Posterior cingulate gyrus (tissue), 11 donors: Measurements from ENCODE around the gene PTPRN2.

Experiments used
- DNase-seq, 10 donors: peaks; one replicate each; pipeline versions ENCODE4 v3.0.0 to v3.0.0-alpha.2; 2020 to 2021; ENCODE audit warnings: mixed read lengths in 3 of 10
- intact Hi-C: fragments of 100-400 bp; cut with DNase I; formaldehyde crosslinking; loops from one replicate; pipeline ENCODE4 v1.15.1; 2023

The PTPRN2 gene

DNA sequence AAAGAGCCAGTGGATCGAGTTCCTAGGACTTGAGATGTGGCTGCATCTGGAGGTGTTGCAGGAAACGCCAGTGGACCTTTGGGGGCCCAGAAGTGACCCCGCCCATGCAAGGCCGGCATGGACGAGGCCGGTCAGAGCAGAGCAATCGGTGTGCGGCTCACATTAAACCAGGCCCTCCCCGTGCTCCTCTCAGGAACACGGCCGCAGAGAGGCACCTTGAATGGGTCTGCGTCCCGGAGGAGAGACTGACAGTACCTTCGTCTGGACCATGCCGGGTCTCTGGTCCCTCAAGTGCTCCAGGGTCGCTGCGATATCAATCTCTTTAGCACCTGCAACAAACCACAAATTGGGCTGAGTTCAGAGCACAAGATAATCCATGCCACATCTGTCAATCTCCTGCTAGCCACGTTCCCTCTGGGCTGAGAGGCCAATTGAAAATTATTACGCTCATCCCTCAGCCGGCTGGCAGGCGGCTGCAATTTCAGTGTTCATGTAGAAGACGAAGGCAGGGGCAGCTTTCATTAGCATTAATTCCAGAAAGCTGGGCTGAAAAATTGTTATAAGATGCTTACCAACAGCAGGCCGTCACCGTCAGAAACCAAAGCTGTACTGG, 1038.8 kb downstream of the PTPRN2 start:
- intact Hi-C loops: no loop called here
- DNase-seq: peak in 3 of 10 donors; percentile 42 to 71 (median 59)

DNA sequence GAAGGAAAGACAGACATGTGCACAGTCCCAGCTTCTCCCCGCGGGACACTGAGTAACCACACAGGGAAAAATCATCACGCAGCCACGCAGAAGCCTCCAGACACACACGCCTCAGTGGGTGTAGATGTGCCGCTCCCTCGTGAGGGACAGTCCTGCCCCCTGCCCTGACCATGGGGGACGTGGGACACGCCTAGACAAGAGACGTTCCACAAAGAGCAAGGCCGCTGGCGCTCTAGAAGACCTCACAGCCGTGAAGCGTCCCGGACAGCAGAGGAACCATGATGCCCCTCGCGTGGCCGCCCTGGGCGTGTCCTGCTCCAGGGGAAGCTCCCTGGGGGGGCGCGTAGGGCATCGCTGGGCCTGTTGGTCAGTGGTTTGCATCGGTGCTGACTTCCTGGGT, 1040.0 kb downstream of the PTPRN2 start:
- intact Hi-C loops: no loop called here

DNA sequence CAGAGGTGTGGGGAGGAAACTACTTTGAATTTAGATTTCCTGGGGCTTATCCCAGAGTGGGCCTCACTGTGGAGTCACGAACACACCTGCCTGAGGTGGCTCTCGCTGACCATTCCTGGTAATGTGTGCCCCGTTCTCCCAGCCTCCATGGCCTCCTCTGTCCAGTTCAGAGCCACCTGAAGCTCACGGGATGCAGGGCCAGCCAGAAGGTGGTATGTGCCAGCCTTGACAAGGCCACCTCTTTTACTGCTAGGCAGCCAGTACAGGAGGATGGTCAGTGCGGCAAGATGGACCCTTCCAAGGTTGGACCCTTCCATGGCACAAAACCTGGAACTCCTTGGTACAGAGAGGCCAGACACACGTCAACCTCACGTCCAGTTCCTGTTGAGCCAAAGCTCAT, 1040.5 kb downstream of the PTPRN2 start:
- peak in 2 of 10 donors; percentile 45 to 47 for DNase-seq
- intact Hi-C loops: no loop called here

More for the DNA sequence above, 1040.0 kb downstream of the PTPRN2 start:
- peak in 3 of 10 donors; percentile 60 to 67 (median 65) for DNase-seq

DNA sequence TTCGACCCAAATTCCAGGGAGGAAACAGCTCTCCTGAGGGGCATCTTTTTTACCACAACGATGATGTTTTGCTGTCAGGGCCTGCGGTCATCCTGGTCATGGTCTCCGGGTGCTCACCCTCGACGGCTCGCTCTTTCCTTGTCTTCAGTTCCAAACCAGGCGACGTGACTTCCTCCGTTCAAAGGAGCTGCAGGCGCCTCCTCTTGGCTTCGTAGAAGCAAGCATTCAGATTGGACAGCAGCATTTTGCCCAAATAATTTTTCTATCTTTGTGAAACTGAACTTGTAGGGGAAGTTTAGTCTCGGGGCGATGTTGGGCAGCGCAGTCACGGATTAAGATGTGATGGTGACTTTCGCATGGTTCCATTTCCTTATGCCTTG, 1042.0 kb downstream of the PTPRN2 start:
- intact Hi-C loops: no loop called here
- DNase-seq: peak in 1 of 10 donors; percentile 57

DNA sequence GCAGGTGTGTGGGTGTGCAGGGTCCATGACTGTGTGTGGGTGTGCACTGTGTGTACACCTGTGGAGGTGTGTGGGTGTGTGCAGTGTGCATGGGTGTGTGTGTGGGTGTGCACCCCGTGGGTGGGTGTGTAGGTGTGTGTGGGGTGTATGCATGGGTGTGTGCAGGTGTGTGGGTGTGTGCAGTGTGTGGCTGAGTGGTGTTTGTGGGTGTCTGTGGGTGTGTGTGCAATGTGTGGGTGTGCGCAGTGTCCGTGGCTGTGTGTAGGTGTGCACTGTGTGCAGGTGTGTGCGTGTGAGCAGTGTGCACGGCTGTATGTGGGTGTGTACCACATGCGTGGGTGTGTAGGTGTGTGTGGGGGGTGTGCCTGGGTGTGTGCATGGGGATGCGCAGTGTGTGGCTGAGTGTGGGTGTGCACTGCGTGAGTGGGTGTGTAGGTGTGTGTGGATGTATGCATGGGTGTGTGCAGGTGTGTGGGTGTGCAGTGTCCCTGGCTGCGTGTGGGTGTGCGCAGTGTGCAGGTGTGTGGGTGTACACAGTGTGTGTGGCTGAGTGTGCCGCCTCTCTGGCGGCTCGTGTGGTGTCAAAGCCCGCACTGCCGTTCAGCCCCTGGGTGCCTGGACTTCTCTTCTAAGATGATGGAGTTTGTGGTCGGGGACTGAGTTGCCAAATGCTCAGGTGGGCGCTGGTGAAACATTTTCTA, 1042.5 kb downstream of the PTPRN2 start:
- DNase-seq: peak in 2 of 10 donors; percentile 65 to 69
- intact Hi-C loops: no loop called here

DNA sequence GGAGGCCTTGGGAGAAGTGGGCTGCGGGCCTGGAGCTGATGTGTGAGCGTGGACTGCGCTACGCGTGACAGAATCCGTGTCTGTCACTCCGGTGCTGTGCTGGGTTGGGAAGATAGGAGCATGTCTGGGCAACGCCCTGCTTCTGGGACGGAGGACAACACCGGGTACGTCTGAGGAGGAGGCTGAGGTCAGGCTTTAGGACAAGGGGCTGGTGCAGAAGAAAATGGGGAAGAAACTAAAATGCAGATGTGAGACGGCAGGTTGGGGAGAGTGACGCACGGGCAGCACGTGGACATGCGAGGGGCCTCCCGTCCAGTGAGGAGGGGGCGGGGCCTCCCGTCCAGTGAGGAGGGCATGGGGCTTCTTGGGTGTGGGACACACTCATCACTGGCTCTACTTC, 1043.4 kb downstream of the PTPRN2 start:
- peak in 2 of 10 donors; percentile 45 to 75 for DNase-seq
- intact Hi-C loops: no loop called here

DNA sequence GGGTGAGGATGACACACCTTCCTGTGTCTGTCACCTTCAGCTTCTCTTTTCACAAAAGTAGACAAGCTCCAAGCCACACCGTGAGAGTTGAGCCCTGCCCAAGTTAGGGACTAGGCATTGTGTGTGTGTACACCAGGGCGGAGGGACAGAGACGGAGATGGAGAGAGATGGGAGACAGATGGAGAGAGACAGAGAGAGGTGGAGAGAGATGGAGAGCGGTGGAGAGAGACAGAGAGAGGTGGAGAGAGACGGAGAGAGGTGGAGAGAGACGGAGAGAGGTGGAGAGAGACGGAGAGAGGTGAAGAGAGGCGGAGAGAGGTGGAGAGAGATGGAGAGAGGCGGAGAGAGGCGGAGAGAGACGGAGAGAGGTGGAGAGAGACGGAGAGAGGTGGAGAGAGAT, 1043.8 kb downstream of the PTPRN2 start:
- peak in 2 of 10 donors; percentile 9 to 58 for DNase-seq
- intact Hi-C loops: no loop called here

DNA sequence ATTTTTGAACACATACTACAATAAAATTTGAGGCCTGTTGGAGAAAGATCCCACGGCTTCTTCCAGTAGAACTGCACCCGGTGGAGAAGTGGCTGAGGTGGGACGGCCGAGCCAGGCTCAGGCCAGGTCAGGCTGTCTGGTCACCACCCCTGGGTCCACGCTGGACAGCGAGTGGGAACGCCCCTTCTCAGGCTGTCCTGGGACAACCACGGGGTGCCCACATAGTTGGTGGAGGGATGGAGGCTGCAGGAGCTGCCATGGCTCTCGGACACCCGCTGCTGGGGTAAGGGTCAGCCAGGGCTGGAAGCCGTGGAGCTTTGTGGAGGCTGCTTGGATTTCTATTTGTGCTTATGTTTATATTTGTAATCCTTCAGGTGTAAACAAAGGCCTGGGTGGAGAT, 1044.3 kb downstream of the PTPRN2 start:
- intact Hi-C loops: no loop called here
- peak in 3 of 10 donors; percentile 58 to 76 (median 66) for DNase-seq

DNA sequence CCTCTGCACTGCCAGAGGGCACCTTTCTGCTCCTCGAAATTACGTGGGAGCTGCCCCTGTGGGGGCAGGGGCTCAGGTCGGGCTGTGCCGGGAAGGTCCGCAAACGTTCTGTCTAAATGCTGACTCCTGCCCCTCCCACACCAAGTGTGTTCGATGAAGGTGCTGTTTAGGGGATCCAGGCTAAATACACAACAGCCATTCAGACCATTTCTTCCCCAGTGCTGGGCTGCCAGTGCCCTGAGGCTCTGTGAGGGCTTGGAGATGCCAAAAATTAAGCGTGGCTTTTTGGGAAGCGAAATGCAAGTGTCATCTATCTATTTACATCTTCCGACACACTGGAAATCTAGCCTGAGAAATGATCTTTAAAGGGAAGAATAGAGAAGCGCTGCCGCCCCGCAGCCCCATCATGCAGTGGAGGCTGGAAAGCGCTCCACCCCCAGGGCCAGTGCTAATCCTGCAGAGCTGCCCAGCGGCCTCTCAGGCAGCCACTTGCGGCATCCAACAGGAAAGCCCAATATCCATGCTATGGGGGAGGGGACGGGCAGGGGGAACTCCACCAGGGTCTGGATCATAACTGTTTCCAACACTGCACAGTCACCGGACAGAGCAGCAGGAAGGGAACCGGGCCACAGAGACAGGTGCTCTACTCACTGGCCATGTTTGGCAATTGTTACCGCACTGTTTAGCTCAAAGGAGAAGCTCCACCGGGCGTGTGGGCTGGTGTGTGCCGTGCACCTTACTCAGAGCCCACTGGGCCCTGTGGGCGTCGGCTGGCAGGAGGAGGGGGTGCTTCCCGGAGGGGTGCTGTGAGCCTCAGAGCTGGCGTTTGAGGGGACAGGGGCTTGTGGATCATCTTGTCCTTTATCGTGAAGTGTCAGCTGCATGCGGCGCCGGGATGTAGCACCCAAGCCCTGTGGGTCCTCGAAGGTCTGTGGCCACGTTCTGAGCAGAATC, 1045.3 kb downstream of the PTPRN2 start:
- peak in 2 of 10 donors; percentile 54 to 75 for DNase-seq
- intact Hi-C loops: no loop called here

DNA sequence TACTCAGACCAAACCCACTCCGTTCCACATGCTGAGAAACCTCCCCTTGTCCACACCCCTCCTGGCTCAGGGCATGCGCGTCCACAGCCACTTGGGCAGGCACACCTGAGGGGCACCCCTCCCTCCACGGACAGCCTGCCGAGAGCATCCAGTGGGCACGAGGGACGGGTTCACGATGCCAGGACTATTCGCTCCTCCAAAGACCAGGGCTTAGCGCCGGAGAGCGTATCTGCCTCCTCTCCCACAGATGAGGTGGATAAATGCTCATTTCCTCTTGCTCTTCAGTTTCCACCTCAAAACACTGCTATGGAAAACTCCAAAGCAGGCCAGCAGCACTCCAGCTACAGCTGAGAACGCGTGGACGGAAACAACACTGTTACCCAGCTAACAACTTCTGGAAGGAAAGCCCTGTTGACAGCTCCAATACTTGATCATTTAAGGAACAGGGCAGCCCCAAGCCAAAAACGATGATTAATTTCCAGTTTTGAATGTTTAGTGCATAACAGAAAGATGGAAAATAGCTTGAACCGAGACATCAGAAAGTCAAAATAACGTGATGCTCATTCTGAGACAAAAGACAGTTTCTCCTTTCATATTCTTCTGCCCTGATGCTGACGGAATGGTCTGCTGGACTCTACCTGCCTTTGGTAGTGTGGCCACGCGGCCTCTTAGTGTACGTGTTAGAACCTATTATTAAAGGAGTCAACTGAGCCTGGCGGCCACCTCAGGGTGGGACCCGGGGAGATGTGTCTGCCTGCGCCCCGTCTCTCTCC, 1046.1 kb downstream of the PTPRN2 start:
- intact Hi-C loops: no loop called here
- peak in 3 of 10 donors; percentile 48 to 75 (median 56) for DNase-seq

DNA sequence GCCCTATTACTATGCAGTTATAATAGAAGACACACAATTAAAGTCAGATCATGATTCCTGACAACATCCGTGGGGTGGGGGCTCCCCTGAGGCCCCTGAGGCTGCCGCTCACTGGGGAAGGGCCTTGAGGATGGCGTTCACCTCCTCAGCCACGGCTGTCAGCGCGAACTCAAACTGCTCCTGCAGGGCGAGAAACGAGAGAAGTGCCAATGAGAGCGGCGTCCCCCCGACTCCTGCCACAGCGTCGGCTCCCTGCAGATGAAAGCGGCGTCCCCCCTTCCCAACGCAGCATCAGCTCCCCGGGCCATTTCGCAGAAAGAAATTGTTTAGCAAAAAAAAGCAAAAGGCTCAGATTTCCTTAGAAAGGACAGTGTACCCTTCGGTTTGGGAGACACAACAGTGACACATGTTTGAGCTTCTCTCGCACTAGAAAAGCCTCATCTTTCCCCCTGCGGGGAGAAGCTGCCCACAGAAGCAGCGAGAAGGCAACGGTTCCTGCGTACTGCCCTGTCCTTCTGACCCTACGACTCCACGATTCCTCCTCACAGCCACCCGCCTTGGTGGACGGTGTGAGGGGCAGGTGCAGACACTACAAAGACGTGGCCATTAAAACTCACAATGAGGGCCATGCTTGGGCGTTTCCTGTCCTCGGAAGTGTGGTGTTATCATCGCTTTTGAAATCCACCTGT, 1046.9 kb downstream of the PTPRN2 start:
- peak in 2 of 10 donors; percentile 47 to 63 for DNase-seq
- intact Hi-C loops: no loop called here

DNA sequence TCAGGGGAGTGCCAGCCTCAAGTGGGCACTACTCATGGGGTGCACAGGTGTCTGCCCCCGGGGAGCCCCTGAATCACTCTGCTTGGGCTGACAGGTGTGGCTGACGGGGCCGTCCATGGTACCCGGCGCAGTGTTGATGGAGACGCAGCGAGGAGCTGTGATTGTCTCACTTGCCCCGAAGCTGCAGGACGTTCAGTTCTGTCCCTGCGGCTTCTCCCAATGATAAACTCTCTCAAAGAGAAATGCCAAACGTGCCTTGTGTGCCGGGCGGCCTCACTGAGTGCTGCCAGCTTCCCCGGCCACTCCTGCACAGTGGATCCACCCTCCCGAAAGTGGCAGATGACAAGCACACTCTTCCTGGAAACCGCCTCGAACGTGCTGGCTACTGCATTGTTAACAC, 1047.6 kb downstream of the PTPRN2 start:
- DNase-seq: peak in 3 of 10 donors; percentile 40 to 66 (median 62)
- intact Hi-C loops: no loop called here

DNA sequence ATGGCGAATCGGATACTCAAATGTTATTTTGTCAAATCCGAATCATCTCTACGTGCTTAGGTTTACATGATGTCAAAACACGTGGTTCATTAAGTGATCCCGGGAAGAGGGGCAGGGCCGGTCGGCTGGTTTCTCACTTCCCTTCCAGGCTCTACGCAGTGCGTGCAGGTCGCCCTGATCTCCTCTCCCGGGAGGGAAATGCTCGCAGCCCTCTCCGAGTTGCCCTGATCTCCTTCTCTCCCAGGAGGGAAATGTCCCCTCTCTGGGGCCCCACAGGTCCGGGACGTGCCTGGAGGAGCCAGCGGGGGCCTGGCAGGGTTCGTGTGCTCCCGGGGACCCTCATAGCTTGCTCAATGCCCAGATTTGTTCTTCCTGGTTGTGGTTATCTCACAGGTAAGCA, 1048.1 kb downstream of the PTPRN2 start:
- peak in 2 of 10 donors; percentile 41 to 56 for DNase-seq
- intact Hi-C loops: no loop called here

DNA sequence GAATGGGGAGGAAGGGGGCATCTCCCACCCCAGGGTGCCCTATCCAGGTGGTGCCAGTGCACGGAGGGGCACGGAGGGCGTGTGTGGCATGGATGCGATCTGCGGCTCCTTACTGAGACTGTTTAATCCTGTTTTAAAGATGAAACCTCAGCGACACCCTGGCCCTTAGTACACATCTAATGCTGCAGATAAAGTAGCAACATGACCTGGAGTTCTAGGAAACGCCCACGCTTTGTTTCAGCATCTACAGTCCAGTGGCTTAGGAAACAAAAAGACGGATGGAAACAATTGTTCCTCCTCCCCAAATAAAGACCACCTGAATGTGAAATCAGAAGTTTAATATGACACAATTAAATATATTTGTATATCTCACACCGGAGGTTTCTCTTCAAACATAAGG, 1048.9 kb downstream of the PTPRN2 start:
- intact Hi-C loops: no loop called here
- peak in 3 of 10 donors; percentile 6 to 47 (median 44) for DNase-seq

DNA sequence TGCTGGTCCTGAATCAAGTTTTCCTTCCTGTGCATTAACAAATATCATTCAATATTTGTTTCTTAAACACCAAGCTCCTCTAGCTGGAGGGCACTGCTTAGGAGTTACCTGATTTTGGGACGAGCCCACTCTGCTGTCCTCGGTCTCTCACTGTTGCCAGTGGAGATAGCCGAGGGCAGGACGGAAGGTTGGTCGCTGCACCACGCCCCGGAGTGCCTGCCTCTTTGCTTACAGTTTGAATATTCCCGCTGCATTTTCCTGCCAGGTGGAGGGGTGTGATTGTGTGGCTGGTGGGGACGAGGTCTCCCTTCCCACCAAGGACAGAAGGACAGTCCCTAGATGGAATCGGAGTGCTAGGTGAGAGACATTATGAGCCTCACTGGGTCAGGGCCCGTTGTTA, 1049.3 kb downstream of the PTPRN2 start:
- intact Hi-C loops: no loop called here
- peak in 3 of 10 donors; percentile 30 to 59 (median 37) for DNase-seq

DNA sequence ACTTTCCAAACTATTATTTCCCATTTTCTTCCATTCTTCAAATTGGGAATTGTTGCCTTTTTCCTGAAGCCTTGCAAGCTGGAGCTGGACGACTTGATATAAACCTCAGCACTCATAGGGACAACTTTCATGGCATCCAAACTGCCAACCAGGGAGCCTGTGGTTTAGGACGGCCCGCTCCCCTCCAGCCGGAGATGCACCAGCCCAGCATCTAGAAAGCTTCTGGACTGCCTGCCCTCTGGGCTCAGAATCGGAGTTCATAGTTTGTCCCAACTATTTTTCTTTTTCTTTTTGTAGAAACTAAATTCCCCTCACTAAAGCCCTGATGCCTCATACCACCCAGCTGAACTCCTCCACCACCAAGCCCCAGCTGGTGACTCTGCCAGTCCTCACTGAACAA, 1050.6 kb downstream of the PTPRN2 start:
- intact Hi-C loops: no loop called here
- DNase-seq: peak in 3 of 10 donors; percentile 20 to 58 (median 45)

DNA sequence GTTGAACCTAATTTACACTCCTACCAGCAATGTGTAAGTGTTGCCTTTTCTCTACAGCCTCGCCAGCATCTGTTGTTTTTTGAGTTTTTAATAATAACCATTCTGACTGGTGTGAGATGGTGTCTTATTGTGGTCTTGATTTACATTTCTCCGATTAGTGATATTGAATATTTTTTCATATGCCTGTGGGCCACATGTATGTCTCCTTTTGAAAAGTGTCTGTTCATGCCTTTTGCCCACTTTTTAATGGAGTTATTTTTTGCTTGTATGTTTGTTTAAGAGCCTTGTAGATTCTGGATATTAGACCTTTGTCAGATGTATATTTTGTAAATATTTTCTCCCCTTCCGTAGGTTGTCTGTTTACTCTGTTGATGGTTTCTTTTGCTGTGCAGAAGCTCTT, 1055.6 kb downstream of the PTPRN2 start:
- DNase-seq: no peak
- intact Hi-C loops: no loop called here

DNA sequence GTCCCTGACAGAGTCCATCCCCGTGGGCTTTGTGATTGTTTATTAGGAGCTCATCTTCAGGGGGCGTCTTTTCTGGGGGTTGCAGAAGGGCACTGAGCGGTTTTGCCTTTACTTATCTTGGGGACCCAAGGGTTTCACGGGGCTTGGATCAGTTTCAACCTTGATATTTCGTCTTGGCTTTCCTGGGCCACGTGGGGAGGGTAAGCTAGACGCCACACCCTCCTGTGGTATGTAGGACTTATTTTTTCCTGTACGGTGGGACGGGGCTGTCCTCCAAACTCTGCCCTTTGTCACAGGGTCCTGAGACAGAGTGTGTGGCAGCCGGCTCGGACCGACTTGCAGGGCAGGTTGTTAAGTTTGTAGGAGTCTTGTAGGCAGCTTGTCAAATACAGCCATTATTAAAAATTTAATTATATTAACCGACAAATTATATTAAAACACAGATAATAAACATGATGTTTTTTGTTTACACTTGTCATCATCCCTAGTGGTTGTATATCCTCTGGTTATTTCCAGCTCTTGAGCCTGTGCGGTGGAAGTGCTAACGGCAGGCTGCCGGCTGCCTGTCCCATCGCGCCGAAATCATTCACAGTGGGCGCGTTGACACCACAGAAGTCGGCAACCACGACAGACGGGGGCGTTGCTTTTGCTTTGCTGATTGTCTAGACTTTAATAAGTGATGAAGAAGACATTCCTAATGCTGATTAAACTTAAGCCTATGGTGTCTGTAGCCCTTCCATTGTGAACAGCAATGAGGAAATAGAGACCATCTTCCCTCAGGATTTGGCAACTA, 1057.7 kb downstream of the PTPRN2 start:
- peak in 2 of 10 donors; percentile 24 to 44 for DNase-seq
- intact Hi-C loops: no loop called here
